ENCODE measurements around the gene CXorf51A. TPM values are rescaled to one million over a fixed set of nuclear protein-coding genes. Genes with fewer than 3 reads are reported as not detected.
"Not testable (repeated sequence)": the region's sequence is repeated elsewhere in the genome, so short reads cannot be mapped to it uniquely, and the experiment has no call there.

Gene CXorf51A
- not detected for total RNA-seq

DNA sequence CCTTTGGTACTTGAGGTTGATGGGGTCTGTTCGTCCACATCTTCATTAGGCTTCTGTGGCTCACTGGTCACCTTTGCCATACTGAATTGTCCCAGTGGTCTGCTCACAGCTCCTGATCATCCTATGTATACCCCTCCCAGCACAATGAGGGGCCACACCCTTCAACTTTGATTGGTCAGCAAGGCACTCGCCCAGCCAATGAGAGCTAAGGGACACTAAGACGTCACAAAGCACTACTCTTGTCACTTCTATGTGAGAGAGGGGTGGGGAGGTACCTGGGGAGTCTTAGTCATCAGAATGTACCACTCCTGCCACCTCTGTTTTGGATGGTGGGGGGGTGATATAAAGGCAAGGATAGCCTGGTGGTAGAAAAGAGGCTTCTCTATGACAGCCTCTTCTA is at the start of gene CXorf51A:
Gene CXorf51A (minus strand): TSS at position 101 of the 400 bp plus-strand sequence. CDS start 21 bp downstream, at position 80.
- H3K27ac ChIP-seq; H3K9me3 ChIP-seq; H3K27me3 ChIP-seq; H3K36me3 ChIP-seq; intact Hi-C loops (cut with DNase I); H3K4me3 ChIP-seq; H3K4me1 ChIP-seq; DNase-seq (ENCODE audit: low spot score in 2 of 2): not testable (repeated sequence)

GRCh38 chrX:146863566-146863965 is 49.0 kb upstream of the CXorf51A start:
- Histone ChIP-seq H3K4me3 (no peak overlapping the region), H3K36me3 (no peaks in the 10 kb centered on the region), H3K27me3 (no peaks in the 10 kb centered on the region), H3K27ac (no peak overlapping the region), H3K9me3 (no peaks in the 10 kb centered on the region), H3K4me1 (no peaks in the 10 kb centered on the region)
- no peak for TF ChIP-seq CTCF (IDR thresholded peaks at IDR 0.05)
- DNase-seq (ENCODE audit: low spot score in 2 of 2) = no peak
- intact Hi-C loops (cut with DNase I) = no loop called here

DNA sequence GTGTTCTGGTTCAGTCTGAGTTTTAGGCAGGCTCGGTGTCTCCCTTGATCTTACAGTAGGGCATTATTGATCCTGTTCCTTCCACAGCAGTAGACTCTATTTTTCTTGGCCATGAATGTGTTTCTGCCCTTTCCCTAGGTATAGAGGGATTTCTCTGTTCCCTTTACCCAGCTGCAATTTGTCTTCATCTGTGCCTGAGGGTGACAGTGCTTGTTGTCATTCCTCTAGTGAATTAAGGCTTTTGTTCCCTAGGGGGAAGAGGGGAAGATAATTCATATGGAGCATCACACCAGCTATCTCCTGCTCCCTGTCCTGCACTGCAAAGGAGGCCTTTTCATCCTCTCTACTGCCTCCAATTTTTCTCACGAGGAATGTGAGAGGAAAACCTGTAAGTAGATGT is 39.7 kb upstream of the CXorf51A start:
- H3K36me3 ChIP-seq = no peaks in the 10 kb centered on the region
- no peaks in the 10 kb centered on the region for H3K4me1 ChIP-seq
- intact Hi-C loops (cut with DNase I) = no loop called here
- no peak overlapping the region for H3K4me3 ChIP-seq
- no peaks in the 10 kb centered on the region for H3K9me3 ChIP-seq
- DNase-seq (ENCODE audit: low spot score in 2 of 2) = no peak
- H3K27ac ChIP-seq = no peak overlapping the region
- no peak for TF ChIP-seq CTCF (IDR thresholded peaks at IDR 0.05)
- H3K27me3 ChIP-seq = no peaks in the 10 kb centered on the region

DNA sequence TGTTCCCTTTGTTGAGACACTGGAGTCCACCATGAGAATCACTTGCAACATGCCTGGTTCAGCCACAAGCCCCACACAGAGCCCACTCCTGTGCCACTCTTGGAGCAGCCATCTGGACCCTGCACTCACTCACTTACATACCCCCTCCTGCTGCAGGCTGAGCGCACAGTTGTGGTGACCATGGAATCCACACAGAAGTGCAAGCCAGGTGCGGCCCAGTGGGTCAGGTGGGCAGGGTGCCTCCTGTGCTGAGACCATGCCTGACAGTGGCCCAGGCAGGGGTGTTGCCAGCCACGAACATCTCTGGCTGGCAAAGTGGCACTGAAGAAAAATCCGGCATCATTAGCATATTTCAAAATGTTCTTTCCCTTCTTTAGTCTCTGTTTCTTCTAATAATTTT is 17.4 kb upstream of the CXorf51A start:
- no peaks in the 10 kb centered on the region for H3K9me3 ChIP-seq
- H3K4me3 ChIP-seq = no peak overlapping the region
- no peak for DNase-seq (ENCODE audit: low spot score in 2 of 2)
- H3K27me3 ChIP-seq = no peaks in the 10 kb centered on the region
- no peaks in the 10 kb centered on the region for H3K36me3 ChIP-seq
- intact Hi-C loops (cut with DNase I) = loop anchor here (1.0 kb wide), 1 partner anchor 10 kb away; no protein-coding TSS in a partner anchor
- no peak overlapping the region for H3K27ac ChIP-seq
- TF ChIP-seq CTCF (IDR thresholded peaks at IDR 0.05) = no peak
- H3K4me1 ChIP-seq = no peaks in the 10 kb centered on the region

GRCh38 chrX:146809471-146809870 is 5.1 kb downstream of the CXorf51A start, which contains the start of gene CXorf51B:
CXorf51B (plus strand) TSS chrX:146809771; CDS start chrX:146809792, 21 bp downstream.
- H3K36me3 ChIP-seq; H3K4me3 ChIP-seq; H3K27me3 ChIP-seq; H3K27ac ChIP-seq; intact Hi-C loops (cut with DNase I); DNase-seq (ENCODE audit: low spot score in 2 of 2); H3K9me3 ChIP-seq; H3K4me1 ChIP-seq: not testable (repeated sequence)

Other genes starting within 250 kb of the CXorf51A start
- not detected for gene CXorf51B, start 5.0 kb downstream of the CXorf51A start, total RNA-seq

Measured in ascending aorta (tissue), 2 donors.